Mesangial cell (primary cell): Measurements from ENCODE around the gene FFAR3. TPM values are rescaled to one million over a fixed set of nuclear protein-coding genes. Genes with fewer than 3 reads are reported as not detected.

Source experiments
- total RNA-seq: library from RNA; depleted of rRNA; stranded (reverse); fragments of >200 nt; gene quantifications from 2 replicates; pipeline ENCODE4 v1.2.3, GENCODE V29; 2015

Gene FFAR3
- total RNA-seq: not detected in 2 replicates

GRCh38 chr19:35357867-35358573 is at the start of gene FFAR3:
Gene FFAR3 (plus strand): TSS chr19:35358460. CDS start chr19:35358891, 431 bp downstream.

GRCh38 chr19:35328851-35329285 is 29.4 kb upstream of the FFAR3 start, which contains the start of gene CD22:
Gene CD22 (plus strand): TSS chr19:35329187. CDS start chr19:35332041, 2,854 bp downstream.

GRCh38 chr19:35347171-35347929 is 10.9 kb upstream of the FFAR3 start, which contains the start of gene FFAR1:
Gene FFAR1 (plus strand): TSS chr19:35347902. CDS start chr19:35351552, 3,650 bp downstream.

GRCh38 chr19:35370722-35371121 is 12.5 kb downstream of the FFAR3 start, which contains the start of gene GPR42:
Gene GPR42 (plus strand): TSS chr19:35371068. CDS start chr19:35371360, 292 bp downstream.

Other genes starting within 250 kb of the FFAR3 start
- not detected in 2 replicates for gene FXYD3, start 242.6 kb upstream of the FFAR3 start, total RNA-seq
- 0.49 TPM in 1 of 2 replicates, not detected in the other for gene LGI4, start 223.4 kb upstream of the FFAR3 start, total RNA-seq
- gene FXYD1, start 219.6 kb upstream of the FFAR3 start, total RNA-seq: 0.89 TPM in 1 of 2 replicates, not detected in the other
- gene FXYD7, start 215.2 kb upstream of the FFAR3 start, total RNA-seq: 0.25 TPM in 1 of 2 replicates, not detected in the other
- 104 and 144 TPM in 2 replicates for gene FXYD5, start 203.7 kb upstream of the FFAR3 start, total RNA-seq
- not detected in 2 replicates for gene FAM187B, start 129.7 kb upstream of the FFAR3 start, total RNA-seq
- 39.8 and 88.1 TPM in 2 replicates for gene LSR, start 109.5 kb upstream of the FFAR3 start, total RNA-seq
- 69.4 and 83.2 TPM in 2 replicates for gene USF2, start 89.5 kb upstream of the FFAR3 start, total RNA-seq
- gene HAMP, start 75.9 kb upstream of the FFAR3 start, total RNA-seq: not detected in 2 replicates
- 0.25 TPM in 1 of 2 replicates, not detected in the other for gene MAG, start 66.3 kb upstream of the FFAR3 start, total RNA-seq
- gene CD22, start 29.3 kb upstream of the FFAR3 start, total RNA-seq: 1.1 TPM in 1 of 2 replicates, not detected in the other
- gene FFAR1, start 10.6 kb upstream of the FFAR3 start, total RNA-seq: not detected in 2 replicates
- not detected in 2 replicates for gene GPR42, start 12.6 kb downstream of the FFAR3 start, total RNA-seq
- not detected in 2 replicates for gene FFAR2, start 89.8 kb downstream of the FFAR3 start, total RNA-seq
- gene KRTDAP, start 132.0 kb downstream of the FFAR3 start, total RNA-seq: not detected in 2 replicates
- 29.5 and 70.4 TPM in 2 replicates for gene DMKN, start 155.2 kb downstream of the FFAR3 start, total RNA-seq
- gene SBSN, start 169.9 kb downstream of the FFAR3 start, total RNA-seq: not detected in 2 replicates
- gene GAPDHS, start 175.0 kb downstream of the FFAR3 start, total RNA-seq: not detected in 2 replicates
- 118 and 129 TPM in 2 replicates for gene TMEM147, start 187.2 kb downstream of the FFAR3 start, total RNA-seq
- gene ATP4A, start 205.2 kb downstream of the FFAR3 start, total RNA-seq: not detected in 2 replicates
- gene PMIS2, start 227.7 kb downstream of the FFAR3 start, total RNA-seq: not detected in 2 replicates